HepG2 (cell line): ENCODE data around the gene CDH11. TPM values are rescaled to one million over a fixed set of nuclear protein-coding genes. Genes with fewer than 3 reads are reported as not detected.

Source experiments
- ATAC-seq: fragments of 200-7000 bp; cut with Tn5 transposase; 3 replicates; pipeline ENCODE4 v1.9.1; 2020; ENCODE audit warnings: mild to moderate bottlenecking, moderate library complexity
- BruUV-seq: library from RNA; stranded (reverse); fragments of 400-500 nt; replicated peaks from 2 replicates; lab custom pipeline; 2021; lab: Mats Ljungman, UMichigan
- CTCF ChIA-PET: fragments of 300-600 bp; formaldehyde crosslinking; extraction: SDS; loops from one replicate; lab custom pipeline; 2021; ENCODE audit warnings: low total read pairs, inconsistent platforms, low intra/inter-chr PET ratio; lab: Yijun Ruan, JAX
- POLR2A ChIA-PET: fragments of 350-600 bp; sonication (Branson Sonifier 250); formaldehyde crosslinking; loops from one replicate; lab custom pipeline; 2020; ENCODE audit warnings: antibody characterized with exemption, inconsistent platforms; lab: Yijun Ruan, JAX
- DNase-seq: peaks from one replicate; pipeline ENCODE4 v3.0.0-alpha.2; 2015; ENCODE audit warnings: low spot score
- FAIRE-seq: peaks from 3 replicates; lab custom pipeline; 2011; peaks lifted over from hg19 to GRCh38; lab: Jason Lieb, UNC
- H2AFZ ChIP-seq: one replicate; pipeline ENCODE4 v1.6.1; 2011; ENCODE audit warnings: low read length, inconsistent platforms
- H3K27ac ChIP-seq: fragments of 300-600 bp; 3 replicates; pipeline ENCODE4 v1.8.0; 2011; ENCODE audit warnings: mixed run types, mild to moderate bottlenecking, mixed read lengths, low read length, inconsistent platforms; ENCODE audit not compliant: insufficient read depth; ENCODE audit errors: extremely low read length
- H3K27me3 ChIP-seq, 2 experiments: fragments of 200-600 bp in 1 of 2; 2 replicates in 1 of 2; 3 replicates in 1 of 2; pipeline versions ENCODE4 v1.6.0 to v1.8.0; 2011; ENCODE audit warnings: low read length in 2 of 2, mild to moderate bottlenecking in 2 of 2, moderate library complexity in 2 of 2, inconsistent platforms in 1 of 2; ENCODE audit not compliant: insufficient read depth in 2 of 2, control insufficient read depth in 1 of 2
- H3K36me3 ChIP-seq, 2 experiments: fragments of 200-600 bp in 1 of 2; replicated peaks in 1 of 2; 2 replicates in 1 of 2; 3 replicates in 1 of 2; pipeline versions ENCODE4 v1.5.1 to v1.8.0; 2011; ENCODE audit warnings: low read length in 2 of 2, inconsistent platforms in 1 of 2; ENCODE audit not compliant: insufficient read depth in 2 of 2, control insufficient read depth in 1 of 2
- H3K4me1 ChIP-seq: 2 replicates; pipeline ENCODE4 v1.5.1; 2012; ENCODE audit warnings: low read length, inconsistent platforms; ENCODE audit not compliant: insufficient read depth
- H3K4me2 ChIP-seq: 2 replicates; pipeline ENCODE4 v1.6.0; 2011; ENCODE audit warnings: low read depth, low read length, inconsistent platforms
- H3K4me3 ChIP-seq, 3 experiments: fragments of 200-600 bp in 1 of 3; sonication (generic), shearing (Covaris generic) in 1 of 3; replicated peaks in 1 of 3; 2 replicates each; pipeline ENCODE4 v1.5.1; 2011 to 2016; ENCODE audit warnings: low read length in 3 of 3, inconsistent platforms in 2 of 3, low read depth in 2 of 3, mild to moderate bottlenecking in 2 of 3, control low read depth in 1 of 3, mixed read lengths in 1 of 3; ENCODE audit not compliant: insufficient read depth in 1 of 3
- H3K79me2 ChIP-seq: one replicate; pipeline ENCODE4 v1.6.1; 2011; ENCODE audit warnings: low read length, inconsistent platforms; ENCODE audit not compliant: insufficient read depth
- H3K9ac ChIP-seq: 2 replicates; pipeline ENCODE4 v1.6.0; 2011; ENCODE audit warnings: mild to moderate bottlenecking, low read depth, low read length, inconsistent platforms; ENCODE audit not compliant: insufficient read depth
- H3K9me3 ChIP-seq: 2 replicates; pipeline ENCODE4 v1.5.1; 2012; ENCODE audit warnings: mild to moderate bottlenecking, low read length
- H4K20me1 ChIP-seq: 2 replicates; pipeline ENCODE4 v1.6.0; 2011; ENCODE audit warnings: inconsistent platforms, mild to moderate bottlenecking, low read length, moderate library complexity; ENCODE audit not compliant: insufficient read depth
- BHLHE40 ChIP-seq: IDR thresholded peaks from 2 replicates; pipeline ENCODE4 v1.6.1; 2011; ENCODE audit warnings: low read length, improper control_type of control experiment
- IKZF1 ChIP-seq: fragments of 450-650 bp; IDR thresholded peaks from 2 replicates; pipeline ENCODE4 v1.7.1; 2016
- KAT8 ChIP-seq: IDR thresholded peaks from 2 replicates; pipeline ENCODE4 v1.6.1; 2016; ENCODE audit warnings: missing genetic modification reagents, missing compliant biosample characterization
- KDM2A ChIP-seq: sonication (generic); formaldehyde crosslinking; IDR thresholded peaks from 2 replicates; pipeline ENCODE4 v1.4.0; 2020; ENCODE audit warnings: low read depth, missing genetic modification reagents, borderline replicate concordance
- KMT2A ChIP-seq: sonication (generic); formaldehyde crosslinking; IDR thresholded peaks from 2 replicates; pipeline ENCODE4 v1.4.0; 2020; ENCODE audit warnings: missing genetic modification reagents
- MED13 ChIP-seq: sonication (generic); formaldehyde crosslinking; IDR thresholded peaks from 2 replicates; pipeline ENCODE4 v1.5.0; 2020; ENCODE audit warnings: missing genetic modification reagents
- NAIF1 ChIP-seq: sonication (generic); formaldehyde crosslinking; IDR thresholded peaks from 2 replicates; pipeline ENCODE4 v1.5.0; 2020; ENCODE audit warnings: mild to moderate bottlenecking, missing genetic modification reagents, borderline replicate concordance
- NBN ChIP-seq: fragments of 450-650 bp; conservative IDR thresholded peaks from 2 replicates; pipeline ENCODE4 v1.6.1; 2017
- NFIB ChIP-seq: sonication (generic); formaldehyde crosslinking; IDR thresholded peaks from 2 replicates; pipeline ENCODE4 v1.9.0; 2021; ENCODE audit warnings: missing genetic modification reagents, mild to moderate bottlenecking, borderline replicate concordance
- RFX3 ChIP-seq: IDR thresholded peaks from 2 replicates; pipeline ENCODE4 v1.6.1; 2016; ENCODE audit warnings: missing biosample characterization, missing genetic modification reagents
- SNAI1 ChIP-seq: sonication (generic); formaldehyde crosslinking; IDR thresholded peaks from 2 replicates; pipeline ENCODE4 v1.5.0; 2020; ENCODE audit warnings: mild to moderate bottlenecking, missing genetic modification reagents, borderline replicate concordance
- SUZ12 ChIP-seq: fragments of 150-350 bp; IDR thresholded peaks from 2 replicates; pipeline ENCODE4 v1.6.1; 2014; ENCODE audit warnings: low read depth, low read length
- ZBTB20 ChIP-seq: sonication (generic); formaldehyde crosslinking; IDR thresholded peaks from 2 replicates; pipeline ENCODE4 v1.8.1; 2023; ENCODE audit warnings: missing genetic modification reagents, low read depth, mild to moderate bottlenecking, borderline replicate concordance
- ZNF251 ChIP-seq: sonication (generic); formaldehyde crosslinking; IDR thresholded peaks from 2 replicates; pipeline ENCODE4 v1.9.0; 2021; ENCODE audit warnings: mild to moderate bottlenecking, missing genetic modification reagents
- ZNF335 ChIP-seq: sonication (generic); formaldehyde crosslinking; IDR thresholded peaks from 2 replicates; pipeline ENCODE4 v1.4.0; 2020; ENCODE audit warnings: missing genetic modification reagents
- ZZZ3 ChIP-seq: sonication (generic); formaldehyde crosslinking; IDR thresholded peaks from 2 replicates; pipeline ENCODE4 v1.4.0; 2020; ENCODE audit warnings: missing genetic modification reagents, mild to moderate bottlenecking, borderline replicate concordance
- WGBS: methylation state at CpG from one replicate; pipeline ENCODE4 v1.1.6; 2017; ENCODE audit warnings: low lambda C conversion rate; 5-methylcytosine and 5-hydroxymethylcytosine counted together
- in situ Hi-C: cut with HindIII; loops from 2 replicates; pipeline ENCODE4 v1.10.0; 2017; ENCODE audit warnings: low pct_unique_long_range_greater_than_20kb; ENCODE audit not compliant: extremely low pct_ligation_motif_present
- intact Hi-C: fragments of 100-400 bp; cut with micrococcal nuclease; formaldehyde crosslinking; loops from one replicate; pipeline ENCODE4 v1.10.0; 2022; ENCODE audit not compliant: unreplicated experiment
- polyA plus RNA-seq, 8 experiments: library from polyadenylated mRNA; depleted of rRNA in 3 of 8; stranded (reverse) in 7 of 8; unstranded in 1 of 8; fragments of >200 nt; fragmentation: Illumina TruSeq in 4 of 8; extraction: Trizol in 4 of 8; gene quantifications; 2 replicates each; pipeline versions ENCODE4 v1.2.1 to v1.2.3, GENCODE V29; 2011 to 2016; ENCODE audit warnings: low read depth in 4 of 8, missing spikeins in 1 of 8, mixed read lengths in 1 of 8; ENCODE audit not compliant: insufficient read depth in 1 of 8
- total RNA-seq, 5 experiments: library from RNA; depleted of rRNA; stranded (reverse); fragments of >200 nt; fragmentation: Illumina TruSeq; extraction: Trizol; gene quantifications; 2 replicates each; pipeline ENCODE4 v1.2.3, GENCODE V29; 2016; ENCODE audit warnings: low read depth in 1 of 5
- TF ChIP-seq, protein P1 (sequence below): sonication (generic); formaldehyde crosslinking; IDR thresholded peaks from 2 replicates; pipeline ENCODE4 v1.4.0; 2020; ENCODE audit warnings: missing genetic modification reagents
- TF ChIP-seq, protein P2 (sequence below): IDR thresholded peaks from 2 replicates; pipeline ENCODE4 v1.6.1; 2016; ENCODE audit warnings: mild to moderate bottlenecking

The CDH11 gene
- total and polyA plus RNA-seq, 2 of the 13 experiments (the other 11 are each of a cell fraction or from before 2014, with no cell fraction given): not detected

DNA sequence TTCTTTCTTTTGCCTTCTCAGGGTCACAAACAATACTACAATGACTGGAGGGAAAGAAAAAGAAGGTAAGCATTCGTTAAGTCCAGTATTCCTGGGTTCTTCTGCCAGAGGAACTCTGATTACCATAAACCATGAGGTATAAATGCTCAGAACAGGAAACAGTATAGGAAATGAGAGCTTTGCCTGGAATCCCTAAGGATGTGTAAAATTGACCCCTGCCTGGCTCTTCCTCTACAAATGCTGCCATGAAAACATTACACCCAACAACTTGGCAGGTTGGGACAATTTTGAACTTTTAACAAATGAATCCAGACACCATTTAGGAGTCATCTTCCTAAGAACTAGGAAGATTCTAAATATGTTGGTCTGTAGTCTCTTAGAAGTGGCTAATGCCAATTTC, 173.8 kb downstream of the CDH11 start:
- H3K4me2 ChIP-seq: no peak overlapping the region
- no peak for FAIRE-seq
- no TSS peak for BruUV-seq

DNA sequence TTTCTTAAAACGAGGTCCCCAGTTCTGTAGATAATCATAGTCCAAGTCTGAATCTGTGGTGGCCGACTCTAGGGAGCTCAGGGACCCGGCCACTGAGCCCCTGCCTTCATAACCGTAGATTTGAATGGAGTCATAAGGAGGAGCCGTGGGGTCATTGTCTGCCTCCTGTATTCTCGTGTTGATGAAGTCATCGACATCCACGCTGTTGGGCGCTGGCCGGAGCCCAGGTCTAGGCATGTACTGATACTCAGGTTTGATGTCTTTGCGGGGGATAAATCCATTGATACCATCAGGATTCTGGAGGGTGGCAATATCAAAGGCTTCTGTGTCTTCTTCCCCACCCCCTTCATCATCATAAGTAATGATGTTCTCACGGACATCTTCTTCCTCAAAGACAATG, 174.2 kb downstream of the CDH11 start:
- in situ Hi-C loops (no loop called here), intact Hi-C loops (no loop called here)
- no peaks in the 10 kb centered on the region for H3K4me1 ChIP-seq
- BruUV-seq: no TSS peak
- DNase-seq (no peak), FAIRE-seq (no peak), ATAC-seq (no peak)
- POLR2A ChIA-PET: no interaction called here
- no peak overlapping the region for H3K4me2 ChIP-seq
- TF ChIP-seq SUZ12 (no peak), ZNF251 (no peak), IKZF1 (no peak), KMT2A (CRISPR knock-in tag) (no peak), BHLHE40 (no peak), NBN (no peak), ZNF335 (CRISPR knock-in tag) (no peak), NAIF1 (CRISPR knock-in tag) (no peak), KAT8 (no peak)
- TF ChIP-seq, protein P1, sequence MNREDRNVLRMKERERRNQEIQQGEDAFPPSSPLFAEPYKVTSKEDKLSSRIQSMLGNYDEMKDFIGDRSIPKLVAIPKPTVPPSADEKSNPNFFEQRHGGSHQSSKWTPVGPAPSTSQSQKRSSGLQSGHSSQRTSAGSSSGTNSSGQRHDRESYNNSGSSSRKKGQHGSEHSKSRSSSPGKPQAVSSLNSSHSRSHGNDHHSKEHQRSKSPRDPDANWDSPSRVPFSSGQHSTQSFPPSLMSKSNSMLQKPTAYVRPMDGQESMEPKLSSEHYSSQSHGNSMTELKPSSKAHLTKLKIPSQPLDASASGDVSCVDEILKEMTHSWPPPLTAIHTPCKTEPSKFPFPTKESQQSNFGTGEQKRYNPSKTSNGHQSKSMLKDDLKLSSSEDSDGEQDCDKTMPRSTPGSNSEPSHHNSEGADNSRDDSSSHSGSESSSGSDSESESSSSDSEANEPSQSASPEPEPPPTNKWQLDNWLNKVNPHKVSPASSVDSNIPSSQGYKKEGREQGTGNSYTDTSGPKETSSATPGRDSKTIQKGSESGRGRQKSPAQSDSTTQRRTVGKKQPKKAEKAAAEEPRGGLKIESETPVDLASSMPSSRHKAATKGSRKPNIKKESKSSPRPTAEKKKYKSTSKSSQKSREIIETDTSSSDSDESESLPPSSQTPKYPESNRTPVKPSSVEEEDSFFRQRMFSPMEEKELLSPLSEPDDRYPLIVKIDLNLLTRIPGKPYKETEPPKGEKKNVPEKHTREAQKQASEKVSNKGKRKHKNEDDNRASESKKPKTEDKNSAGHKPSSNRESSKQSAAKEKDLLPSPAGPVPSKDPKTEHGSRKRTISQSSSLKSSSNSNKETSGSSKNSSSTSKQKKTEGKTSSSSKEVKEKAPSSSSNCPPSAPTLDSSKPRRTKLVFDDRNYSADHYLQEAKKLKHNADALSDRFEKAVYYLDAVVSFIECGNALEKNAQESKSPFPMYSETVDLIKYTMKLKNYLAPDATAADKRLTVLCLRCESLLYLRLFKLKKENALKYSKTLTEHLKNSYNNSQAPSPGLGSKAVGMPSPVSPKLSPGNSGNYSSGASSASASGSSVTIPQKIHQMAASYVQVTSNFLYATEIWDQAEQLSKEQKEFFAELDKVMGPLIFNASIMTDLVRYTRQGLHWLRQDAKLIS (CRISPR knock-in tag): no peak
- no peak overlapping the region for H3K4me3 ChIP-seq
- CTCF ChIA-PET: no interaction called here
- H3K9me3 ChIP-seq: peaks cover 57% of the 10 kb centered on the region
- H3K79me2 ChIP-seq: no peaks in the 10 kb centered on the region
- no peak overlapping the region for H2AFZ ChIP-seq
- H4K20me1 ChIP-seq: no peaks in the 10 kb centered on the region
- H3K9ac ChIP-seq: no peak overlapping the region
- H3K27ac ChIP-seq: no peak overlapping the region
- H3K27me3 ChIP-seq: no peaks in the 10 kb centered on the region
- no peaks in the 10 kb centered on the region for H3K36me3 ChIP-seq
- 15% methylated on average over 12 of the region's 12 CpGs for WGBS

More for the DNA sequence above, 173.8 kb downstream of the CDH11 start:
- Histone ChIP-seq H3K27me3 (no peaks in the 10 kb centered on the region), H4K20me1 (no peaks in the 10 kb centered on the region), H3K36me3 (no peaks in the 10 kb centered on the region), H3K27ac (no peak overlapping the region), H2AFZ (no peak overlapping the region), H3K9ac (no peak overlapping the region), H3K4me3 (no peak overlapping the region), H3K4me1 (no peaks in the 10 kb centered on the region), H3K79me2 (no peaks in the 10 kb centered on the region), H3K9me3 (peaks cover 53% of the 10 kb centered on the region)
- ChIA-PET POLR2A (no interaction called here), CTCF (no interaction called here)
- WGBS: 5% methylated on average over 1 of the region's 1 CpG
- in situ Hi-C loops: no loop called here
- TF ChIP-seq MED13 (CRISPR knock-in tag) (no peak), SNAI1 (CRISPR knock-in tag) (no peak), ZZZ3 (CRISPR knock-in tag) (no peak), NFIB (CRISPR knock-in tag) (no peak), ZBTB20 (CRISPR knock-in tag) (no peak), RFX3 (CRISPR knock-in tag) (no peak), KDM2A (no peak)
- TF ChIP-seq, protein P2, sequence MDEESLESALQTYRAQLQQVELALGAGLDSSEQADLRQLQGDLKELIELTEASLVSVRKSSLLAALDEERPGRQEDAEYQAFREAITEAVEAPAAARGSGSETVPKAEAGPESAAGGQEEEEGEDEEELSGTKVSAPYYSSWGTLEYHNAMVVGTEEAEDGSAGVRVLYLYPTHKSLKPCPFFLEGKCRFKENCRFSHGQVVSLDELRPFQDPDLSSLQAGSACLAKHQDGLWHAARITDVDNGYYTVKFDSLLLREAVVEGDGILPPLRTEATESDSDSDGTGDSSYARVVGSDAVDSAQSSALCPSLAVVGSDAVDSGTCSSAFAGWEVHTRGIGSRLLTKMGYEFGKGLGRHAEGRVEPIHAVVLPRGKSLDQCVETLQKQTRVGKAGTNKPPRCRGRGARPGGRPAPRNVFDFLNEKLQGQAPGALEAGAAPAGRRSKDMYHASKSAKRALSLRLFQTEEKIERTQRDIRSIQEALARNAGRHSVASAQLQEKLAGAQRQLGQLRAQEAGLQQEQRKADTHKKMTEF: no peak
- no peak for ATAC-seq
- intact Hi-C loops: no loop called here
- DNase-seq: no peak
